ENCODE measurements around the gene GMDS.

GMDS gene

DNA sequence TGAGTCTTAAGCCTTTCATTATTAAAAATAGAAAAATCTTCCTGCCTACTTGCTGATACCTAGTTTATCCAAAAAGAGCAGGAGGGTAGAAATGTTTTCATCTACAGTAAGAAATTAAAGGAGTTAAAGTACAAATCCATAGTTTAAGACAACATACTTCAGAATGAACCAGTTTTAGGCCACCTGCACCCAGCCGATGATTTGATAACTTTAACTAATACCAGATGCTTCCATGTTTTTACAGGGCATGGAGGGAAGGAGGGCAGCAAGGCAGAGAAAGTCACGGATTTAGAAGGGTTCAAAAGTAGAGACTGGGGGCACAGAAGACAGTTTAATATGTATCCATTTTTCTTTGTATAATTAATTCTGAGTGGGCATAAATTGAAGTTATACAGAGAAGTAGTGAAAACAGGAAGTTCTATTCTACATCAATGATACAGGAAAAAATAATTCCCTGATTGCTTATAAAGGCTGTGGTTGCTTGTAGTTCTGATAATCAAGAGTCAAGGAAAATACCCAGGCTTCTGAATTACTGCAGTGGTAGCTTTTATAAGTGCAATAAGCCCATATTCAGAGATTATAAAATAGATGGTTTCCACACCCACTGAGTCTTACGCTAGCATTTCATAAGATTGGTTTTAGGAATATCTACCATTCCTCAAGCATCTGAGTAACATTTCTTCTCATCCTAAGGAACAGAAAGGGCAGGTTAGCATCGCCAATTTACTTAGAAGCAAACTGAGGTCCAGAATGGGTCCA, 72.0 kb downstream of the GMDS start:
- H3K36me3 ChIP-seq (ENCODE audit: insufficient read depth, low read length) = no peaks in the 10 kb centered on the region
- H3K4me2 ChIP-seq (ENCODE audit: low read depth, low read length, poor library complexity, severe bottlenecking) = no peak overlapping the region
- H3K9me2 ChIP-seq (replicated peaks; ENCODE audit: low read depth, low read length) = no peaks in the 10 kb centered on the region
- H3K4me1 ChIP-seq (ENCODE audit: insufficient read depth, low read length, poor library complexity, severe bottlenecking) = peaks cover 36% of the 10 kb centered on the region
- peaks cover 21% of the 10 kb centered on the region; the same call in 1 of the 2 replicates for H3K79me2 ChIP-seq (ENCODE audit: insufficient read depth, low read length)
- no peak overlapping the region for H3K4me3 ChIP-seq (ENCODE audit: low read length, poor library complexity, severe bottlenecking)
- TF ChIP-seq, protein P1, sequence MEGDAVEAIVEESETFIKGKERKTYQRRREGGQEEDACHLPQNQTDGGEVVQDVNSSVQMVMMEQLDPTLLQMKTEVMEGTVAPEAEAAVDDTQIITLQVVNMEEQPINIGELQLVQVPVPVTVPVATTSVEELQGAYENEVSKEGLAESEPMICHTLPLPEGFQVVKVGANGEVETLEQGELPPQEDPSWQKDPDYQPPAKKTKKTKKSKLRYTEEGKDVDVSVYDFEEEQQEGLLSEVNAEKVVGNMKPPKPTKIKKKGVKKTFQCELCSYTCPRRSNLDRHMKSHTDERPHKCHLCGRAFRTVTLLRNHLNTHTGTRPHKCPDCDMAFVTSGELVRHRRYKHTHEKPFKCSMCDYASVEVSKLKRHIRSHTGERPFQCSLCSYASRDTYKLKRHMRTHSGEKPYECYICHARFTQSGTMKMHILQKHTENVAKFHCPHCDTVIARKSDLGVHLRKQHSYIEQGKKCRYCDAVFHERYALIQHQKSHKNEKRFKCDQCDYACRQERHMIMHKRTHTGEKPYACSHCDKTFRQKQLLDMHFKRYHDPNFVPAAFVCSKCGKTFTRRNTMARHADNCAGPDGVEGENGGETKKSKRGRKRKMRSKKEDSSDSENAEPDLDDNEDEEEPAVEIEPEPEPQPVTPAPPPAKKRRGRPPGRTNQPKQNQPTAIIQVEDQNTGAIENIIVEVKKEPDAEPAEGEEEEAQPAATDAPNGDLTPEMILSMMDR (conservative IDR thresholded peaks at IDR 0.05; ENCODE audit: low read length) = no peak
- TF ChIP-seq EZH2phosphoT487 (IDR thresholded peaks at IDR 0.05; ENCODE audit: borderline replicate concordance) = no peak
- H3K9ac ChIP-seq (ENCODE audit: low read depth, low read length, poor library complexity, severe bottlenecking) = no peak overlapping the region
- no peaks in the 10 kb centered on the region for H4K20me1 ChIP-seq (ENCODE audit: insufficient read depth, low read length, poor library complexity, severe bottlenecking)
- no peaks in the 10 kb centered on the region; the same call in 1 of the 2 replicates for H3K9me3 ChIP-seq (ENCODE audit: insufficient read depth, low read depth, low read length)
- H3F3A ChIP-seq (ENCODE audit: low read depth) = no peaks in the 10 kb centered on the region
- H3K27me3 ChIP-seq (ENCODE audit: insufficient read depth, low read length, poor library complexity, severe bottlenecking) = no peaks in the 10 kb centered on the region
- H2AFZ ChIP-seq (ENCODE audit: low read length) = no peak overlapping the region

- H3K79me2 ChIP-seq (ENCODE audit: insufficient read depth, low read length) = peaks cover 13% of the 10 kb centered on the region; the same call in 1 of the 2 replicates
- H3F3A ChIP-seq (ENCODE audit: low read depth) = no peaks in the 10 kb centered on the region
- H3K4me2 ChIP-seq (ENCODE audit: low read depth, low read length, poor library complexity, severe bottlenecking) = no peak overlapping the region
- H3K27me3 ChIP-seq (ENCODE audit: insufficient read depth, low read length, poor library complexity, severe bottlenecking) = no peaks in the 10 kb centered on the region
- H4K20me1 ChIP-seq (ENCODE audit: insufficient read depth, low read length, poor library complexity, severe bottlenecking) = no peaks in the 10 kb centered on the region
- no peaks in the 10 kb centered on the region for H3K9me3 ChIP-seq (ENCODE audit: insufficient read depth, low read depth, low read length)
- H3K36me3 ChIP-seq (ENCODE audit: insufficient read depth, low read length) = no peaks in the 10 kb centered on the region
- no peak overlapping the region for H2AFZ ChIP-seq (ENCODE audit: low read length)
- TF ChIP-seq EZH2phosphoT487 (IDR thresholded peaks at IDR 0.05; ENCODE audit: borderline replicate concordance) = no peak
- TF ChIP-seq, protein P1 (conservative IDR thresholded peaks at IDR 0.05; ENCODE audit: low read length) = no peak
- peaks cover 46% of the 10 kb centered on the region for H3K4me1 ChIP-seq (ENCODE audit: insufficient read depth, low read length, poor library complexity, severe bottlenecking)
- H3K9ac ChIP-seq (ENCODE audit: low read depth, low read length, poor library complexity, severe bottlenecking) = no peak overlapping the region
- no peak overlapping the region for H3K4me3 ChIP-seq (ENCODE audit: low read length, poor library complexity, severe bottlenecking)
- H3K9me2 ChIP-seq (replicated peaks; ENCODE audit: low read depth, low read length) = no peaks in the 10 kb centered on the region
These were observed 73.7 kb downstream of the GMDS start for GRCh38 chr6:2171728-2172127.

GRCh38 chr6:2168480-2168879, 76.9 kb downstream of the GMDS start:
- Histone ChIP-seq H3K4me2 (ENCODE audit: low read depth, low read length, poor library complexity, severe bottlenecking) (no peak overlapping the region), H3K9ac (ENCODE audit: low read depth, low read length, poor library complexity, severe bottlenecking) (no peak overlapping the region), H3K4me1 (ENCODE audit: insufficient read depth, low read length, poor library complexity, severe bottlenecking) (peaks cover 45% of the 10 kb centered on the region), H3K4me3 (ENCODE audit: low read length, poor library complexity, severe bottlenecking) (no peak overlapping the region), H3F3A (ENCODE audit: low read depth) (no peaks in the 10 kb centered on the region), H4K20me1 (ENCODE audit: insufficient read depth, low read length, poor library complexity, severe bottlenecking) (no peaks in the 10 kb centered on the region), H3K79me2 (ENCODE audit: insufficient read depth, low read length) (peaks cover 19% of the 10 kb centered on the region), H3K9me2 (replicated peaks; ENCODE audit: low read depth, low read length) (no peaks in the 10 kb centered on the region), H3K9me3 (ENCODE audit: insufficient read depth, low read depth, low read length) (no peaks in the 10 kb centered on the region), H2AFZ (ENCODE audit: low read length) (no peak overlapping the region), H3K36me3 (ENCODE audit: insufficient read depth, low read length) (no peaks in the 10 kb centered on the region), H3K27me3 (ENCODE audit: insufficient read depth, low read length, poor library complexity, severe bottlenecking) (no peaks in the 10 kb centered on the region)
- TF ChIP-seq, protein P1 (conservative IDR thresholded peaks at IDR 0.05; ENCODE audit: low read length) = no peak
- TF ChIP-seq EZH2phosphoT487 (IDR thresholded peaks at IDR 0.05; ENCODE audit: borderline replicate concordance) = no peak

Measured in Loucy (cell line).